ENCODE results near the gene GAREM1.

DNA sequence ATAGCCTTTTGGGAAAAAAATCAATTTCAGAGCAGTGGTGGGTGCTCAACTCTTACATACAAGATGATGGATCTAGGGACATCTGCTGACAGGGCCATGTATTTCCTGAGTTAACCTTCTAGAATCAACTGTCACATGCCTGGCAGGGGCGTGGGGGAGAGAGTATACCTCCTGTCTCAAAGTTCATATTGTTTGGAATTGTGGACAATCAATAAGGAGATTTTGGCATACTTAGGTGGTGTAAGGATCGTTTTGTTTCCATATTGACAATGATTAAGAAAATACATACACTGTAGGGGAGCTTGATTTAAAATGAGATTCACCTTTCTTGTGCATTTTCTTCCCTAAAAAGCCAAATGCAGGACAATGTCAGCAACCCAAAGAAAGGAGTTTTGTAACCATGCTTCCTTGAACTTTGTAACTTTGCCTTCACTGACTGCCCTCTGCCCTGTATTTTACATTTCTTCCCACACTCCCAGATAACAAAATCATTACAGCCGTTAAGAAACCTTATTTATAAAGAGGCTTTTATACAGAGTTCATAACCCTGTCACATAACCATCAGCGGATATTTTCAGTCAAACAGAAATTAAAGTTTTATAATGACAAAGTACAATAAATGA lies 192.4 kb downstream of the GAREM1 start:
- TF ChIP-seq, protein P1, sequence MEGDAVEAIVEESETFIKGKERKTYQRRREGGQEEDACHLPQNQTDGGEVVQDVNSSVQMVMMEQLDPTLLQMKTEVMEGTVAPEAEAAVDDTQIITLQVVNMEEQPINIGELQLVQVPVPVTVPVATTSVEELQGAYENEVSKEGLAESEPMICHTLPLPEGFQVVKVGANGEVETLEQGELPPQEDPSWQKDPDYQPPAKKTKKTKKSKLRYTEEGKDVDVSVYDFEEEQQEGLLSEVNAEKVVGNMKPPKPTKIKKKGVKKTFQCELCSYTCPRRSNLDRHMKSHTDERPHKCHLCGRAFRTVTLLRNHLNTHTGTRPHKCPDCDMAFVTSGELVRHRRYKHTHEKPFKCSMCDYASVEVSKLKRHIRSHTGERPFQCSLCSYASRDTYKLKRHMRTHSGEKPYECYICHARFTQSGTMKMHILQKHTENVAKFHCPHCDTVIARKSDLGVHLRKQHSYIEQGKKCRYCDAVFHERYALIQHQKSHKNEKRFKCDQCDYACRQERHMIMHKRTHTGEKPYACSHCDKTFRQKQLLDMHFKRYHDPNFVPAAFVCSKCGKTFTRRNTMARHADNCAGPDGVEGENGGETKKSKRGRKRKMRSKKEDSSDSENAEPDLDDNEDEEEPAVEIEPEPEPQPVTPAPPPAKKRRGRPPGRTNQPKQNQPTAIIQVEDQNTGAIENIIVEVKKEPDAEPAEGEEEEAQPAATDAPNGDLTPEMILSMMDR (IDR thresholded peaks at IDR 0.05) = no peak
- TF ChIP-seq POLR2A (IDR thresholded peaks at IDR 0.05) = no peak

Data from Peyer's patch (tissue), 4 donors.